GM19467 (cell line): Measurements from ENCODE around the gene UBIAD1.

ENCODE experiments used
- ATAC-seq: cut with Tn5 transposase; IDR thresholded peaks from one replicate; pipeline ENCODE4 v1.9.1; 2021; ENCODE audit warnings: mild to moderate bottlenecking, moderate library complexity; ENCODE audit not compliant: unreplicated experiment

UBIAD1 gene

GRCh38 chr1:11337580-11338073 is 64.6 kb downstream of the UBIAD1 start:
- no peak for ATAC-seq
